Kidney (tissue), 14 donors: ENCODE measurements around the gene FRAS1. TPM values are rescaled to one million over a fixed set of nuclear protein-coding genes. Genes with fewer than 3 reads are reported as not detected.
A peak's percentile ranks its signal among the peaks of the same experiment; 100 is the strongest.

Experiments used
- DNase-seq, 5 donors: peaks; one replicate each; pipeline ENCODE4 v3.0.0-alpha.2; 2013 to 2020
- FAIRE-seq: peaks from 2 replicates; lab custom pipeline; 2012; peaks lifted over from hg19 to GRCh38; lab: Jason Lieb, UNC
- H3K27ac ChIP-seq, 2 donors: one replicate each; pipeline ENCODE4 v1.7.0; 2013; ENCODE audit warnings: low read depth in 2 of 2, low read length in 2 of 2, inconsistent platforms in 1 of 2
- H3K27me3 ChIP-seq: one replicate; pipeline ENCODE4 v1.7.1; 2013; ENCODE audit warnings: low read length, inconsistent platforms; ENCODE audit not compliant: control insufficient read depth, insufficient read depth
- H3K36me3 ChIP-seq, 3 donors: one replicate each; pipeline versions ENCODE4 v1.7.0 to v1.7.1; 2013; ENCODE audit warnings: low read length in 3 of 3, control low read depth in 1 of 3, inconsistent platforms in 1 of 3; ENCODE audit not compliant: insufficient read depth in 3 of 3, control insufficient read depth in 2 of 3
- H3K4me1 ChIP-seq, 3 donors: one replicate each; pipeline versions ENCODE4 v1.7.0 to v1.7.1; 2013; ENCODE audit warnings: low read length in 3 of 3, inconsistent platforms in 1 of 3, low read depth in 1 of 3; ENCODE audit not compliant: control insufficient read depth in 2 of 3, insufficient read depth in 2 of 3
- H3K4me3 ChIP-seq, 3 donors: one replicate each; pipeline versions ENCODE4 v1.7.0 to v1.8.1; 2013; ENCODE audit warnings: low read length in 3 of 3, control low read depth in 1 of 3, inconsistent platforms in 1 of 3
- H3K9ac ChIP-seq, 3 donors: one replicate each; pipeline versions ENCODE4 v1.7.0 to v1.7.1; 2013; ENCODE audit warnings: low read length in 3 of 3, control low read depth in 1 of 3, inconsistent platforms in 1 of 3
- H3K9me3 ChIP-seq, 3 donors: one replicate each; pipeline versions ENCODE4 v1.7.0 to v1.7.1; 2013; ENCODE audit warnings: low read length in 3 of 3, control low read depth in 1 of 3, inconsistent platforms in 1 of 3; ENCODE audit not compliant: control insufficient read depth in 2 of 3, insufficient read depth in 1 of 3
- intact Hi-C: fragments of 100-400 bp; cut with DNase I; formaldehyde crosslinking; loops from one replicate; pipeline ENCODE4 v1.11.1; 2022
- polyA plus RNA-seq: library from polyadenylated mRNA; stranded (reverse); fragments of 350-450 nt; fragmentation: Illumina TruSeq; extraction: RNeasy Lipid Tissue Mini Kit (QIAGEN cat#74804); gene quantifications from one replicate; pipeline ENCODE4 v1.2.3, GENCODE V29; 2014; ENCODE audit warnings: low read depth, low replicate concordance; ENCODE audit not compliant: insufficient read depth
- total RNA-seq: library from RNA; stranded (reverse); fragmentation: NEBNext Ultra II Directional; extraction: Animal tissue kit (Norgen Biotek cat#: 25700); gene quantifications from one replicate; pipeline ENCODE4 v1.2.1, GENCODE V29; 2021
- TF ChIP-seq, protein P1 (sequence below): IDR thresholded peaks from 3 replicates; pipeline ENCODE4 v1.5.1; 2012; ENCODE audit warnings: mild to moderate bottlenecking, moderate library complexity, borderline replicate concordance; ENCODE audit not compliant: insufficient read depth; ENCODE audit errors: extremely low read depth
- donor health status: control.
- donor health status: control.
- donor health status: control.
- donor health status: control.
- donor health status: control.
- donor health status: DM: yes; HTN: yes; CAD: no.
- donor health status: Normal renal cell carcinoma (clear cell type).

The FRAS1 gene
- total and polyA plus RNA-seq, 2 donors from 2014 or later = 6.5 to 31.5 TPM

DNA sequence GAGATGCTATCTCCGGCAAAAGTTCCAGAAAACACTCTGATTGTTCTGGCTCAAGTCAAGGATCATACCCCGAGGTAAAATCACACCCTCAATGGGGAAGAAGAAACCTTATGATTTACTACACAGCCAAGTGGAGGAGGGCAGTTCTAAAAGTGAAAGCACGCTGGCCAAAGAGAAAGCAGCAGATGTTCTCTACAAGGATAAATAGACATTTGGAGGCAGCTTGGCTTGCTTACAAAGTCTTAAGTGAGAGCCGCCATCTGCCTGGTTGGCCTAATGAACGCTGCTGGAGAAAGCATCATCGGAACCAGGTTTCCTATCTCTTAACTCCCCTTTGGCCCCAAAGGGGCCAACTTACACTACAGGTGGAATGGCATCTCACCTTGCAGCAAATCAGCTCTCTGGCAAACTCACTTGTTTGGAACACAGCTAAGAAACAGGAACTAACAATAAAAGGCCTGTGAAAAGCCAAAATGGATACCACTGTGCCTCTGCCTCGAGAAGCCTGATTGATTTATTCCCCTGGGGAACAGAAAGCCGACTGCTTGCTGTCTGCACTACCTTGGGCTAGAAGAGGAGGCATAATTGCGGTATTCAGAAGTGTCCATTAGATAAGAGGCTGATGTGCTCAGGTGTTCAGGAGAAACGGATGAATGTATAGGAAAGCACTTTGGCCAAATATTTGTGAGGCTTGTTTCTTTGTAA, 22.8 kb downstream of the FRAS1 start:
- DNase-seq = peak in 2 of 5 donors; percentile 19 to 58
- no peak for FAIRE-seq

DNA sequence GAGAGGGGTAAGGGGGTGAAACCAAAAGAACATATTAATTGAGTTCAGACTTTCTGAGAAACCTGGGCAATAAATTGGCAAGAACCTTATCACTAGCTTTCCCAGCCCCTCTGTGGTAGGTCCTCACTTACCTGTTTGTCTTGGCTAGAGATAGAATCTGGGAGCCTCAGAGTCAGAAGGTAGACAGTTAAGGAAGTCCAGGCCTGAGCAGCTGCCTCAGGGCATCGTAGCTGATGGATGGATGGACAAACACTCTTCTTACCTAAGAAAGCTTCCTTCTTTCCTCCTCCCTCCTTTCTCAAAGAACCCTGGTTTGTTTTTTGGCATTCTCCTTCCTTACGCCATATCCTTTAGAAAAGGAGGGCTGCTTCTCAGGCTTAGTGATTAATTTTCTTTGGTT, 24.4 kb downstream of the FRAS1 start:
- no peaks in the 10 kb centered on the region for H3K4me1 ChIP-seq
- no peak overlapping the region for H3K9ac ChIP-seq
- H3K4me3 ChIP-seq = no peak overlapping the region
- no peak for FAIRE-seq
- H3K27me3 ChIP-seq = no peaks in the 10 kb centered on the region
- TF ChIP-seq, protein P1, sequence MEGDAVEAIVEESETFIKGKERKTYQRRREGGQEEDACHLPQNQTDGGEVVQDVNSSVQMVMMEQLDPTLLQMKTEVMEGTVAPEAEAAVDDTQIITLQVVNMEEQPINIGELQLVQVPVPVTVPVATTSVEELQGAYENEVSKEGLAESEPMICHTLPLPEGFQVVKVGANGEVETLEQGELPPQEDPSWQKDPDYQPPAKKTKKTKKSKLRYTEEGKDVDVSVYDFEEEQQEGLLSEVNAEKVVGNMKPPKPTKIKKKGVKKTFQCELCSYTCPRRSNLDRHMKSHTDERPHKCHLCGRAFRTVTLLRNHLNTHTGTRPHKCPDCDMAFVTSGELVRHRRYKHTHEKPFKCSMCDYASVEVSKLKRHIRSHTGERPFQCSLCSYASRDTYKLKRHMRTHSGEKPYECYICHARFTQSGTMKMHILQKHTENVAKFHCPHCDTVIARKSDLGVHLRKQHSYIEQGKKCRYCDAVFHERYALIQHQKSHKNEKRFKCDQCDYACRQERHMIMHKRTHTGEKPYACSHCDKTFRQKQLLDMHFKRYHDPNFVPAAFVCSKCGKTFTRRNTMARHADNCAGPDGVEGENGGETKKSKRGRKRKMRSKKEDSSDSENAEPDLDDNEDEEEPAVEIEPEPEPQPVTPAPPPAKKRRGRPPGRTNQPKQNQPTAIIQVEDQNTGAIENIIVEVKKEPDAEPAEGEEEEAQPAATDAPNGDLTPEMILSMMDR = no peak
- H3K36me3 ChIP-seq = no peaks in the 10 kb centered on the region
- DNase-seq = no peak
- H3K9me3 ChIP-seq = no peaks in the 10 kb centered on the region
- H3K27ac ChIP-seq = no peak overlapping the region
- intact Hi-C loops = no loop called here

More for the DNA sequence above, 22.8 kb downstream of the FRAS1 start:
- TF ChIP-seq, protein P1 = no peak
- Histone ChIP-seq H3K4me1 (peaks cover 0 to 8% (median 0%) of the 10 kb centered on the region in 3 donors), H3K36me3 (no peaks in the 10 kb centered on the region), H3K27ac (no peak overlapping the region), H3K9me3 (no peaks in the 10 kb centered on the region), H3K9ac (no peak overlapping the region), H3K4me3 (no peak overlapping the region), H3K27me3 (no peaks in the 10 kb centered on the region)
- intact Hi-C loops = no loop called here

DNA sequence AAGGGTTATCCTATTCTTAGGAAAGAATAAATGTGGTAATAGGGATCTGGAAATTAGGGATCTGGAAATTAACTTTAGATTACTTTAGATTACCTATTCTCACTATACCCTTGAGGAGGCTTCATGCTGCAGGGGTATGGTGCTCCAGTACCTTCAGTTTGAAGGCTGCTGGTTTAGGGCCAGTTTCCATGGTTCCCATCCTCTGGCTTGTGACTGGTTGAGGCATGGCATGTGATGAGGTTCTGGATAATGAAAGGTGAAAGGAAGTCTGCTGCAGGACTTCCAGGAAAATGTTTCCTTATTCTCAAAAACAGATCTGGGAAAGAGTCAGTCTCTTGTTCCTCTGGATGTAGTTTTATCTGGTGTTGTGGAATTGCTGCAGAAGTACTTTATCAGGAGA, 25.9 kb downstream of the FRAS1 start:
- Histone ChIP-seq H3K27ac (no peak overlapping the region), H3K9me3 (no peaks in the 10 kb centered on the region), H3K9ac (no peak overlapping the region), H3K36me3 (no peaks in the 10 kb centered on the region), H3K27me3 (no peaks in the 10 kb centered on the region), H3K4me3 (no peak overlapping the region), H3K4me1 (no peaks in the 10 kb centered on the region)
- no peak for DNase-seq
- TF ChIP-seq, protein P1 = no peak
- no peak for FAIRE-seq
- intact Hi-C loops = no loop called here
